HG03432 (cell line): ENCODE data around the gene DNAJA4.

Experiments used
- ATAC-seq: cut with Tn5 transposase; IDR thresholded peaks from one replicate; pipeline ENCODE4 v1.9.1; 2021; ENCODE audit warnings: mild to moderate bottlenecking, moderate library complexity; ENCODE audit not compliant: unreplicated experiment

Gene DNAJA4

GRCh38 chr15:78264304-78265136, at the start of gene DNAJA4:
Gene DNAJA4, plus strand, starts transcription at chr15:78264562. Its CDS starts 202 bp downstream, at chr15:78264764.
- ATAC-seq, result no peak

DNA sequence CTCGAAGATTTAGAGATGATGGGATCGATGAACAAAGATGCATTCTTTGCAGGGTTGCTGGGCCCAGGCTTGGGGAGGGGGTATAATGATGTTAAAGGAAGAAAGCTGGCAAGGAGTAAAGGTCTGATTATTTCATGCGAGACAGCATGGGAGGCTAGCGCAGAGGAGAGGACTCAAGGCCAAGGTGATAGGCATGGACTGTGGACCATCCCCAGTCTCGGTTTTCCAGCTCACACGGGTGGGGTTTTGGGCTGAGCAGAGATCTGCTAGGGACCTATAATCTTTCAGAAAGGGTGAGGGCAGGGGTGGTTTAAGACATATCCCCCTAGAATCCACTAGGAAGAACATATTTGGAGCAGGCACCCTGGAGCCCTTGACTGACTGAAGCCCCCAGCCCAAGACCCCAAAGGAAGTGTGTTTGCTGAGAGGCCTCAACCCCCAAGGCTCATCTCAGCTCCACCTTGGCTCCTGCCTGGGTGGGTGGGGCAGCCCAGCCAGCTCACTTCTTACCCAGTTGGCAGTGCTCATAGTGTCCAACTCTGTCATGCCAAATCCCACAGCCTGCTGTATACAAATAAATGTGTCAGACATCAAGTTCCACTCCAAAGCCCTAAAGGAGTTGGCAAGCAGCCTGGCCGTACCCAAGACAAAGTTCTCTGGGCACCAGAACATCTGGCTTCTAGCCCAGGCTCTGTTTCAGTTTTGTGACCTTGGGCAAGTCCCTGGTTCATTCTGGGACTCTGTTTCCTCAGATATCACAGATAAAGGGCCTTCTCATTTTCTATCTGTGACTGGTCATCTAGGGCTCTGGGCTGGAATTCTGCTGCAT, 47.9 kb upstream of the DNAJA4 start:
- ATAC-seq, result no peak

DNA sequence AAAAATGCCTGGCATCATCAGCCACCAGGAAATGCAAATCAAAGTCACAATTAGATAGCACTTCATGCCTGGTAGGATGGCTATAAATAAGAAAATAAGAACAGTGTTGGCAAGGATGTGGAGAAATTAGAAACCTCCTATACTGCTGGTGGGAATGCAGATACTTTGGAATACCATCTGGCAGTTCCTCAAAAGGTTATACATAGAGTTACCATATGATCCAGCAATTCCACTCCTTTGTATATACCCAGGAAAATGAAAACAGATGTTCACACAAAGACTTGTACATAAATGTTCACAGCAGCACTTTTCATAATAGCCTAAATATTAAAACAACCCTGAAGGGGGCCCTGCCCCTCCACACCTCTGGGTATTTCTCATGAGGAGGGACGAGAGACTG, 43.6 kb upstream of the DNAJA4 start:
- no peak for ATAC-seq

- no peak for ATAC-seq
Observed at GRCh38 chr15:78222745-78223395, 41.5 kb upstream of the DNAJA4 start.

DNA sequence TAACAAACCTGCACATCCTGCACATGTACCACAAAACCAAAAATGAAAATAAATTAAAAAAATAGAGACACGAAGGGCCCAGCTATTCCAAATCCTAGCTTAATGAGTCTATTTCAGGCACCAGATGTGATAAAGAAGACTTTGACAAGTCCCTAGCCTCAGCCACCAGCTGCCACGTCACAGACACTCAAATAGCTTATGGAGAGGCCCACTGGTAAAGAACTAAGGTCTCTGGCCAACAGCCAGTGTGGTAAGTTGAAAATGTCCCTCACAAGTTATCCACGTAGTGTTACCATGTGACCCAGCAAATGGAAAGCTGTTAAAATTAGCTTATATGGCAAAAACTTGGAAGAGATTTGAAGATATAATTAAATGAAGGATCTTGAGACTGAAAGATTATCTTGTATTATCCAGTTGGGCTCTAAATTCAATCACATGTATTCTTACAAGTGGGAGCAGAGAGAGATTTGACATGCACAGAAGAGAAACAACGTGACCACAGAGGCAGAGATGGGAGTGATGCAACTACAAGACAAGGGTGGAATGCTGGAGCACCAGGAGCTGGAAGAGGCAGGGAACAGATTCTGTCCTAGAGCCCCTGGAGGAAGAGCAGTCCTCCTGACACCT, 40.9 kb upstream of the DNAJA4 start:
- no peak for ATAC-seq

GRCh38 chr15:78224023-78224411, 40.3 kb upstream of the DNAJA4 start:
- ATAC-seq, result no peak

GRCh38 chr15:78225783-78226541, 38.4 kb upstream of the DNAJA4 start:
- peak; percentile 52 for ATAC-seq

DNA sequence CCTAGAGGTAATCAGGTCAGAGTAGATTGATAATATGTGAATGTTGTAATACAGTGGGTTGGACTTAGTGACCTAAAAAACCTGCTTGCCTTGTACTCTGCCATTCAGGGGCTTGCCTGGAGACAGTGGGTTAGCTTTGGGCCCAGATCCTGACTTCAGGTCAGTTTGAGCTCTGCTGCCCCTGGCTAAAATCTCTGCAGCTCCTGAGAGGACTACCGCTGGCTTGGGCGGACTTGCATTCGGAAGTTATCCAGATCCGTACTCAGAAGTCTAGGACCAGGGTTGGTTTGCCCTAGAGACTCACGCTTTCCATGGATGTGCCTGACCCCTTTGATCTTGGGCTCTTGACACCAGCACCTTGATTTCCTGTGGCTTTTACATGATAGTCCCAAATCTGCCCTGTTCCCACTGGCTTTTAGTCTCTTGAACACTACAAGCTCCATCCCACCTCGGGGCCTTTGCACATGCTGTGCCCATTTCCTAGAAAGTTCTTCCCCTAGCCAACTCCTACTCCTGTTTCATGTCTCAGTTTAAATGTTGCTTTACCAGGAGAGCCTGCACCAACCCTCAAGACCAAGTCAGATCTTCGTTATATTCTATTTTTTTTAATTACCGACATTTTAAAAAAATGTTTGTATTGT, 35.9 kb upstream of the DNAJA4 start:
- ATAC-seq, result no peak

DNA sequence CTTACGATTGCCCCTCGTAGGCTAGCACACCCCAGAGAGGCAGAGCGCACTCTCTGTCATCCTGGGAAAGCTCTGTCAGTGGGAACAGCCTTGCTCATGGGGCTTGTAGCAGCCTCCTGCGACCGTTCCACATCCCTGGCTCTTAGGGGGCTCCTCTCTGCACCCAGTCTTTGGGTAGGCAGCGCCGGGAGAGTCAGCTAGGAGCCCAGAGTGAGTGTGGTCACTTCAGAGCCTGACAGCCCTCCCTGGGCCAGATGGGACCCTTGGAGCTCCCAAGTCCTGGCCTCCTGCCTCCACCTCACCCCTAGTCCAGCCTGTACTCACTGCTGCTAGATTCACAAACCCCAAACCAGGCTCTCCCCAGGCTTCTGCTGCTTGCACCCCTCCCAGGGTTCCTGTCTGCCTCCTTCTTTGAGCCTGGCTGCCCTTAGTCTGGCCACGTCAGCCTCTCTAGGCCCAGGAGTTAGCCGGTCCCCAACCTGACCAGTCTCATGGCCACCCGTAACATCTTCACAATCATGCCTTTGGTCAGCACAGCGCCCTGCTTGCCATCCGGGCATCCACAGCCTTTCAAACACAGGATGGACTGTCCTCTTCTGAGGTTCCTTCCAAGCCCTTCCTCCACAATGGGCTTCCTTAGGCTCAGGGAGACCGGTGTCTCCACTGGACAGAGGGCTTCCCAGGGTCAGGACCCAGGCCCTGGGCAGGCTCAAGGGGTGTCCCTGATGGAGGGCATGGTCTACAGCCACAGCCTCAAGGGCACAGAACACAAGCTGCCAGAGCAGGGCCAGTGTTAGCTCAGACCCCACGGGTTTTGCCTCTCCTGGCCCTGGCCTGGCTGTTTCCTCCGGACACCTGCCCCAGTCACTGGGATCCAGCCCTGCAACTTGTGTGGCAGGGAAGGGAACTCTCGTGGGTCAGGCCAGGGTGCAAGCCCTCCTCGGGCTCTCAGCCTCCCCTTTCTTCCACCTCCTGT, 34.6 kb upstream of the DNAJA4 start:
- no peak for ATAC-seq

DNA sequence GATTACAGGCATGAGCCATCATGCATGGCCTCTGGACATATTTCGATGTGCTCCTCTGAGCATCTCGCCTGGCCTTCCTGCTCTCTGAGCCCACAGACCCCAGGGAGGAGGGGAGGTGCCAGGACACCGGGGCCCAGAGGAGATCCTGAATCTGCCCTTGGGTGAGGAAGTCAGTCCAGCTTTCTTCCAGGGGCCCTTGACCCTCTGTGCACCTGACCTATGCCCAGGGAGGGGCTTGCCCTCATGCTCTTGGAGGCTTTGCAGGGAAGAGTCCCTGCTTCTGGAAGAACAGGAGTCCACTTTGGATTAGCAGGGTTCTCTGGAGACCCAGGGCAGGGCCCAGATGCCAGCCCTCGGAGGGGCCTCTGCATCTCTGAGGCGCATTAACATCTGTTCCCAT, 31.4 kb upstream of the DNAJA4 start:
- ATAC-seq, result no peak

DNA sequence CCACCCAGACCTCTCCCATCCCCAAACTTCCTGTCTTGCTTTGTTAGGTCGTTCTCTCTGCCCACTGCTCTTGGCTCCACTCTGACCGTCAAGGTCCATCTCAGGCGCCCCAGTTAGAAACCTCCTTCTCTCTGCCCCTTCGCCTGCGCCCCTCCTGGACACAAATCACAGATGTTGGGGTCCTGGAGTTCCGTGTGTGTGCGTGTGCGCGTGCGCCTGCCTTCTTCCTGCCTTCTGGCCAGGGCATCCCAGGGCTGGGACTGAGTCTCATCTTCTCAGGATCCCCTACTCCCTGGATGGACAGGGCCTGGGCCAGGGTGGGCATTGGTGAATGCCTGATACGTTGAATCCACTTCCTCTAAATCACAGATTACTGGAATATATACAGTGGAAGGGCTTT, 30.9 kb upstream of the DNAJA4 start:
- ATAC-seq, result no peak

DNA sequence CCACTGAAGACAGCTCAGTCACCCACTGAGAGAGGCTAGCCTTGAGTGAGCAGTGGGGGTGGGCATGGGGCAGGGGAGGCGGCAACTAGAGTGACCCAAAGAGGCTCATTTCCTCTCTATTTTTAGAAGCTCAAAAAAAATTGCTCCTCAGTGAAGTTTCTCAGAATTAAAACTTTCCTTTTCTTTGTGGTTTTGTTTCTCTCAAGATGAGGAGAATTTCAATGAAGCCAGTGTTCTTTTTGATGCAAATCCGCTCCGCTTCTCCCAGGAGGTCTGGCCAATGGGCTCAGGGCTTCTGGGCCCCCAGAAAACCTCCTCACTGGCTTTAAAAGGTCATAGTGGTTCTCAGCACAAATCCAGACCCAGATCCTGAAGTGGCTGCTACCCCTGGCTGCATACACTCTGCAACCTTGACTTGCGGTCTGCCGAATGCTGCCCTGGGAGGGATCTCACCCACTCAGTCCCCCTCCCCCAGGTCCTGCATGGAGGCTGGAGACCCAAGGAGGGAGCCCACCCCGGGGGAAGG, 29.8 kb upstream of the DNAJA4 start, which contains the start of gene ACSBG1:
TSS of gene ACSBG1 (minus strand) at position 51 of the 526 bp plus-strand sequence. CDS start 64 bp downstream, outside the sequence.
- ATAC-seq, result no peak

DNA sequence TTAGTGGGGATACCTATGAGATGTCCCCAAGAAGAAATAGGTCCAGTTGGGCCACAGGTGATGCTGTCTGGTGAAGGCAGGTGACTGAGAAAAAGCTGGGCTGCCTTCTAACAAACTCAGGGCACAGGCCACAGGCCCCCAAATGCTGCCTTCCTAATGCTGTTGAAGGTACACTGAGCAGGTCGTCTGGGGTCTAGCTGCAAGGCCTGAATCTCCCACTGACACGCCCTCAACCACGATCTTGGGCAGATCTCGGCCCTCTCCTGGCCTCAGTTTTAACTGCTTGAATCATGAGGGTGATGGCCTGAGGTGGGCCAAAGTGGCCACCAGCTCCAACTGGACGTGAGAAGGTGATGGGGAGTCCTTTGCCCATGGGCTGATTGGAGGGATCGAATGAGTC, 27.9 kb upstream of the DNAJA4 start:
- ATAC-seq, result no peak

- no peak for ATAC-seq
Observed at GRCh38 chr15:78237146-78237545, 27.2 kb upstream of the DNAJA4 start.

DNA sequence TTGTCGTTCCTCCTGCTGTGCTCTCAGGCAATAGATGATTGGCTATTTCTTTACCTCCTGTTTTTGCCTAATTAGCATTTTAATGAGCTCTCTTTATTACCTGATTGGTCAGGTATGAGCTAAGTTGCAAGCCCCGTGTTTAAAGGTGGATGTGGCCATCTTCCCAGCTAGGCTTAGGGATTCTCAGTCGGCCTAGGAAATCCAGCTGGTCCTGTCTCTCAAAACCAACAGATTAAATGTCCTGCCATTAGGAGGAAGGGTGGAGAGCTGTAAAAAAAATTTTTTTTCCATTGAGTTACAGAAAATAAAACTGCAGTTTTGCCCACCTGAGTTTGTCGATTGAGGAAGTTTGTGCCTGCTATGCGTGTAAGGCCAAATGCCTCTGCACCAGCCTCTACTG, 24.6 kb upstream of the DNAJA4 start:
- ATAC-seq, result no peak

- peak; percentile 57 for ATAC-seq
Observed at GRCh38 chr15:78241017-78241416, 23.3 kb upstream of the DNAJA4 start.

DNA sequence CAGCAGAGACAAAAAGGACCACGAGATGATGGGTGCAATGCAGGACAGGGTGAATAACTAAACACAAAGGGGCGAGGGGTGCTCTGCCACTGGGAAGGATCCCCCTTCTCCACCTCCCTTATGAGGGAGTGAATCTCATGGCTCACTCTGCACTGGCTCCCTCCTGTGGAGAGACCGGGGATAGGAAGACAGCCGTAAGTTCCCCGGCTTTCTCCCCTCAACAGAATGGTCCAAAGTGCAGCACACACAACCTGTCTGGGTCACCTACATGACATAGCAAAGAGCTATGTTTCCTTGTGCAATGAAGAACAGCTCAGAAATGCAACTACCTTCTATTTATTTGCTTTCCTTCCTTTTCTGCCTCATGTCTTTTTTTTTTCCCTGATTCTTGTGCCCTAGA, 22.2 kb upstream of the DNAJA4 start:
- no peak for ATAC-seq

- ATAC-seq, result no peak
Observed at GRCh38 chr15:78243058-78243457, 21.3 kb upstream of the DNAJA4 start.
